ENCODE data around the gene PLD5.
"Not testable (repeated sequence)": the region's sequence is repeated elsewhere in the genome, so short reads cannot be mapped to it uniquely, and the experiment has no call there.

- not testable (repeated sequence) for TF ChIP-seq CTCF, POLR2A, EP300 (IDR thresholded peaks at IDR 0.05)
Observed at GRCh38 chr1:242276769-242277168, 247.7 kb downstream of the PLD5 start.

All from ovary (tissue), 3 donors.